H1 (cell line): ENCODE data around the gene TSPAN32. TPM values are rescaled to one million over a fixed set of nuclear protein-coding genes. Genes with fewer than 3 reads are reported as not detected.

Experiments used
- CTCF ChIA-PET: fragments of 300-600 bp; sonication (Branson Sonifier 250); formaldehyde crosslinking; loops from one replicate; lab custom pipeline; 2021; ENCODE audit not compliant: partially characterized antibody; lab: Charles Lee
- POLR2A ChIA-PET: fragments of 300-600 bp; sonication (Branson Sonifier 250); formaldehyde crosslinking; loops from one replicate; lab custom pipeline; 2021; ENCODE audit warnings: inconsistent platforms; ENCODE audit not compliant: partially characterized antibody; lab: Charles Lee
- DNase-seq, 2 experiments: peaks; one replicate each; pipeline versions ENCODE4 v3.0.0 to v3.0.0-alpha.2; 2010 to 2022; ENCODE audit warnings: low spot score in 2 of 2, low read depth in 1 of 2, mixed read lengths in 1 of 2
- FAIRE-seq: peaks from 2 replicates; lab custom pipeline; 2011; peaks lifted over from hg19 to GRCh38; lab: Jason Lieb, UNC
- H2AFZ ChIP-seq: 2 replicates; pipeline ENCODE4 v1.8.1; 2012; ENCODE audit warnings: low read length, inconsistent platforms
- H2AK5ac ChIP-seq: 2 replicates; pipeline ENCODE4 v1.6.1; 2013; ENCODE audit warnings: low read depth, low read length
- H2BK120ac ChIP-seq: replicated peaks from 2 replicates; pipeline ENCODE3; 2013; ENCODE audit warnings: low read depth, low read length, inconsistent platforms
- H2BK12ac ChIP-seq: 2 replicates; pipeline ENCODE4 v1.6.1; 2013; ENCODE audit warnings: low read depth, low read length
- H2BK15ac ChIP-seq: 2 replicates; pipeline ENCODE4 v1.6.1; 2013; ENCODE audit warnings: low read length
- H2BK20ac ChIP-seq: 2 replicates; pipeline ENCODE4 v1.6.1; 2013; ENCODE audit warnings: low read length
- H2BK5ac ChIP-seq: 2 replicates; pipeline ENCODE4 v1.6.1; 2013; ENCODE audit warnings: low read depth, low read length
- H3K14ac ChIP-seq: 2 replicates; pipeline ENCODE4 v1.6.1; 2013; ENCODE audit warnings: inconsistent platforms; ENCODE audit not compliant: insufficient read length
- H3K18ac ChIP-seq: 2 replicates; pipeline ENCODE4 v1.6.1; 2013; ENCODE audit warnings: low read length; ENCODE audit errors: extremely low read depth
- H3K23ac ChIP-seq: 2 replicates; pipeline ENCODE4 v1.6.1; 2013; ENCODE audit warnings: inconsistent platforms; ENCODE audit not compliant: insufficient read length
- H3K23me2 ChIP-seq: 2 replicates; pipeline ENCODE4 v1.6.1; 2013; ENCODE audit warnings: low read depth, low read length
- H3K27ac ChIP-seq: 2 replicates; pipeline ENCODE4 v1.6.1; 2011; ENCODE audit warnings: low read depth, low read length, inconsistent platforms
- H3K27me3 ChIP-seq, 4 experiments: replicated peaks in 1 of 4; 1 replicate in 1 of 4; 2 replicates in 3 of 4; pipeline versions ENCODE4 v1.6.1 to v1.8.1; 2011 to 2013; ENCODE audit warnings: low read length in 3 of 4, mild to moderate bottlenecking in 3 of 4, inconsistent platforms in 2 of 4, mixed read lengths in 2 of 4, moderate library complexity in 1 of 4; ENCODE audit not compliant: control insufficient read depth in 3 of 4, insufficient read depth in 3 of 4; ENCODE audit errors: extremely low read depth in 1 of 4
- H3K36me3 ChIP-seq, 4 experiments: 2 replicates each; pipeline versions ENCODE4 v1.6.1 to v1.8.1; 2011 to 2013; ENCODE audit warnings: mild to moderate bottlenecking in 4 of 4, low read length in 3 of 4, moderate library complexity in 2 of 4, control low read depth in 1 of 4, inconsistent platforms in 1 of 4; ENCODE audit not compliant: insufficient read depth in 4 of 4, control insufficient read depth in 2 of 4
- H3K4ac ChIP-seq: replicated peaks from 2 replicates; pipeline ENCODE3; 2013; ENCODE audit warnings: low read length, low read depth, mixed read lengths, inconsistent platforms; ENCODE audit not compliant: insufficient read length
- H3K4me1 ChIP-seq, 4 experiments: replicated peaks in 1 of 4; 1 replicate in 1 of 4; 2 replicates in 3 of 4; pipeline versions ENCODE4 v1.6.1 to v1.8.1; 2011 to 2013; ENCODE audit warnings: low read length in 3 of 4, inconsistent platforms in 2 of 4, mixed read lengths in 1 of 4; ENCODE audit not compliant: insufficient read depth in 4 of 4, control insufficient read depth in 3 of 4
- H3K4me2 ChIP-seq, 2 experiments: 2 replicates each; pipeline versions ENCODE4 v1.6.1 to v1.8.1; 2011 to 2013; ENCODE audit warnings: low read depth in 2 of 2, low read length in 2 of 2, control low read depth in 1 of 2, inconsistent platforms in 1 of 2, mild to moderate bottlenecking in 1 of 2; ENCODE audit not compliant: insufficient read depth in 1 of 2
- H3K4me3 ChIP-seq, 4 experiments: fragments of 200-600, 300-600 bp in 1 of 4; sonication (generic), shearing (Covaris generic), sonication (Bioruptor Twin) in 1 of 4; 2 replicates each; pipeline versions ENCODE4 v1.5.1 to v1.8.1; 2011 to 2016; ENCODE audit warnings: low read length in 4 of 4, low read depth in 3 of 4, control low read depth in 2 of 4, inconsistent platforms in 2 of 4, mild to moderate bottlenecking in 2 of 4, mixed read lengths in 1 of 4, moderate library complexity in 1 of 4; ENCODE audit not compliant: insufficient read depth in 2 of 4; ENCODE audit errors: extremely low read depth in 1 of 4
- H3K56ac ChIP-seq: replicated peaks from 2 replicates; pipeline ENCODE3; 2013; ENCODE audit warnings: low read depth, mild to moderate bottlenecking, mixed read lengths, low read length, inconsistent platforms; ENCODE audit not compliant: insufficient read length
- H3K79me1 ChIP-seq: 2 replicates; pipeline ENCODE4 v1.6.1; 2013; ENCODE audit warnings: low read depth, low read length, control low read depth
- H3K79me2 ChIP-seq, 2 experiments: 2 replicates each; pipeline versions ENCODE4 v1.6.1 to v1.8.1; 2012 to 2013; ENCODE audit warnings: low read length in 2 of 2, mild to moderate bottlenecking in 2 of 2, inconsistent platforms in 1 of 2; ENCODE audit not compliant: insufficient read depth in 2 of 2, control insufficient read depth in 1 of 2
- H3K9ac ChIP-seq, 4 experiments: replicated peaks in 1 of 4; 1 replicate in 1 of 4; 2 replicates in 3 of 4; pipeline versions ENCODE4 v1.6.1 to v1.8.1; 2011 to 2013; ENCODE audit warnings: low read depth in 3 of 4, low read length in 3 of 4, control low read depth in 2 of 4, mild to moderate bottlenecking in 2 of 4, moderate library complexity in 2 of 4, inconsistent platforms in 1 of 4; ENCODE audit errors: extremely low read depth in 1 of 4
- H3K9me3 ChIP-seq, 2 experiments: 2 replicates each; pipeline versions ENCODE4 v1.6.1 to v1.8.1; 2012 to 2013; ENCODE audit warnings: mild to moderate bottlenecking in 2 of 2, moderate library complexity in 2 of 2, control low read depth in 1 of 2, inconsistent platforms in 1 of 2, low read depth in 1 of 2, low read length in 1 of 2, mixed read lengths in 1 of 2; ENCODE audit not compliant: insufficient read depth in 2 of 2
- H4K20me1 ChIP-seq, 2 experiments: replicated peaks in 1 of 2; 2 replicates each; pipeline versions ENCODE3 to v1.8.1; 2011 to 2013; ENCODE audit warnings: inconsistent platforms in 2 of 2, low read length in 2 of 2, mild to moderate bottlenecking in 1 of 2; ENCODE audit not compliant: insufficient read depth in 2 of 2, control insufficient read depth in 1 of 2
- H4K5ac ChIP-seq: 2 replicates; pipeline ENCODE4 v1.6.1; 2013; ENCODE audit warnings: low read length, low read depth, mixed read lengths, inconsistent platforms; ENCODE audit not compliant: insufficient read length
- H4K8ac ChIP-seq: 2 replicates; pipeline ENCODE4 v1.8.0; 2013; ENCODE audit warnings: mild to moderate bottlenecking, moderate library complexity, low read length, inconsistent platforms; ENCODE audit not compliant: insufficient read depth; ENCODE audit errors: extremely low read depth
- H4K91ac ChIP-seq: replicated peaks from 2 replicates; pipeline ENCODE3; 2013; ENCODE audit warnings: low read length, mixed read lengths, inconsistent platforms; ENCODE audit not compliant: insufficient read length
- E2F6 ChIP-seq: IDR thresholded peaks from 2 replicates; pipeline ENCODE4 v1.6.1; 2012; ENCODE audit warnings: inconsistent platforms
- HDAC6 ChIP-seq: IDR thresholded peaks from one replicate; pipeline ENCODE4 v1.7.1; 2012; ENCODE audit warnings: low read depth, mild to moderate bottlenecking, inconsistent platforms, low read length, moderate library complexity
- MAFK ChIP-seq: IDR thresholded peaks from 2 replicates; pipeline ENCODE4 v1.6.1; 2012; ENCODE audit warnings: low read depth, mild to moderate bottlenecking, improper control_type of control experiment, low read length
- RBBP5 ChIP-seq: IDR thresholded peaks from 2 replicates; pipeline ENCODE4 v1.7.1; 2012; ENCODE audit warnings: low read depth, mild to moderate bottlenecking, inconsistent platforms, low read length, moderate library complexity, borderline replicate concordance
- RNF2 ChIP-seq: fragments of 200-900, 300-1000 bp; sonication (generic); IDR thresholded peaks from 2 replicates; pipeline ENCODE4 v1.7.1; 2016; ENCODE audit warnings: borderline replicate concordance, low read depth, mild to moderate bottlenecking, antibody characterized with exemption, low read length; ENCODE audit not compliant: poor library complexity, severe bottlenecking; ENCODE audit errors: missing control alignments
- SAP30 ChIP-seq: fragments of 300-600 bp; sonication (generic); IDR thresholded peaks from 2 replicates; pipeline ENCODE4 v1.7.1; 2012; ENCODE audit warnings: low read length, moderate library complexity, mild to moderate bottlenecking, inconsistent platforms; ENCODE audit not compliant: insufficient read depth, insufficient replicate concordance
- SP2 ChIP-seq: IDR thresholded peaks from 2 replicates; pipeline ENCODE4 v1.6.1; 2012; ENCODE audit warnings: mild to moderate bottlenecking, low read length, inconsistent platforms
- TEAD4 ChIP-seq: IDR thresholded peaks from 2 replicates; pipeline ENCODE4 v1.6.1; 2012; ENCODE audit warnings: low read depth, low read length, inconsistent platforms, mixed read lengths
- USF2 ChIP-seq: IDR thresholded peaks from 2 replicates; pipeline ENCODE4 v1.6.1; 2011; ENCODE audit warnings: low read length, improper control_type of control experiment
- WGBS, 2 experiments: shearing (Covaris generic) in 1 of 2; methylation state at CpG; one replicate each; pipeline versions ENCODE4 v1.1.6 to v1.1.7; 2013 to 2015; ENCODE audit warnings: low lambda C conversion rate in 2 of 2, mixed read lengths in 2 of 2, inconsistent platforms in 1 of 2, low coverage in 1 of 2, missing lambda C conversion rate in 1 of 2; ENCODE audit not compliant: insufficient replicate concordance in 2 of 2, insufficient coverage in 1 of 2, insufficient read length in 1 of 2; ENCODE audit errors: extremely low coverage in 1 of 2, missing lambda C conversion rate in 1 of 2; 5-methylcytosine and 5-hydroxymethylcytosine counted together
- polyA plus RNA-seq, 7 experiments: library from polyadenylated mRNA; depleted of rRNA in 3 of 7; stranded (reverse) in 5 of 7; unstranded in 2 of 7; fragments of >200 nt in 5 of 7; fragments of 200-250 nt in 2 of 7; gene quantifications; 1 replicate in 5 of 7; 2 replicates in 1 of 7; 4 replicates in 1 of 7; pipeline versions ENCODE4 v1.2.1 to v1.2.3, GENCODE V29; 2011 to 2013; ENCODE audit warnings: missing spikeins in 2 of 7, mixed read lengths in 2 of 7
- total RNA-seq: library from RNA; stranded (reverse); fragmentation: NEBNext Ultra II Directional; extraction: Animal tissue kit (Norgen Biotek cat#: 25700); gene quantifications from 2 replicates; pipeline ENCODE4 v1.2.1, GENCODE V29; 2021

Gene TSPAN32
- total and polyA plus RNA-seq, 2 of the 8 experiments (the other 6 are each of a cell fraction or from before 2014, with no cell fraction given): not detected

GRCh38 chr11:2342981-2343380 is 41.2 kb downstream of the TSPAN32 start:
- H3K79me1 ChIP-seq: no peaks in the 10 kb centered on the region; the same call in 1 of the 2 replicates
- WGBS, 2 experiments: 75% methylated on average over 5 of the region's 5 CpGs; no CpG with 5 or more reads in 1 of the 2 experiments
- no peaks in the 10 kb centered on the region for H3K23me2 ChIP-seq
- H3K4ac ChIP-seq: no peak overlapping the region
- H2BK15ac ChIP-seq: no peak overlapping the region
- no peaks in the 10 kb centered on the region for H3K36me3 ChIP-seq
- peaks cover 0 to 2% (median under 1%) of the 10 kb centered on the region in 4 experiments; a peak in 3 of 7 replicates for H3K4me1 ChIP-seq
- H3K18ac ChIP-seq: no peak overlapping the region
- H4K20me1 ChIP-seq: no peaks in the 10 kb centered on the region
- H4K8ac ChIP-seq: no peak overlapping the region
- FAIRE-seq (no peak), DNase-seq (no peak)
- H3K9me3 ChIP-seq: peaks cover 0 to 12% of the 10 kb centered on the region in 2 experiments; a peak in 2 of 4 replicates
- no peak overlapping the region for H3K23ac ChIP-seq
- H3K4me2 ChIP-seq: no peak overlapping the region
- no peak overlapping the region for H3K9ac ChIP-seq
- H2BK5ac ChIP-seq: no peak overlapping the region
- no peak overlapping the region for H2AFZ ChIP-seq
- H3K4me3 ChIP-seq: no peak overlapping the region
- no peak overlapping the region for H4K91ac ChIP-seq
- POLR2A ChIA-PET: interaction anchor here (1.5 to 1.8 kb wide), 2 partner anchors 35 to 39 kb away, joined by 5 to 7 read pairs; no protein-coding TSS in a partner anchor
- no peak overlapping the region for H2BK12ac ChIP-seq
- H3K27ac ChIP-seq: no peak overlapping the region
- H3K79me2 ChIP-seq: no peaks in the 10 kb centered on the region
- H3K56ac ChIP-seq: no peak overlapping the region
- no peak overlapping the region for H2BK20ac ChIP-seq
- no peaks in the 10 kb centered on the region for H3K27me3 ChIP-seq
- H2AK5ac ChIP-seq: no peak overlapping the region
- H2BK120ac ChIP-seq: no peak overlapping the region
- no peak overlapping the region for H3K14ac ChIP-seq
- CTCF ChIA-PET: interaction anchor here (1.5 to 1.8 kb wide), 2 partner anchors 25 to 76 kb away, joined by 3 to 5 read pairs; no protein-coding TSS in a partner anchor
- no peak overlapping the region for H4K5ac ChIP-seq
- TF ChIP-seq E2F6 (no peak), SP2 (no peak), TEAD4 (no peak), RBBP5 (no peak), SAP30 (no peak), HDAC6 (no peak), MAFK (no peak), USF2 (no peak), RNF2 (no peak)
